Endothelial cell of umbilical vein (primary cell): ENCODE results near the gene DEPDC5.

ENCODE experiments used
- EZH2 ChIP-seq: IDR thresholded peaks from 2 replicates; pipeline ENCODE4 v1.6.1; 2012; ENCODE audit warnings: borderline replicate concordance, low read depth, mild to moderate bottlenecking, moderate library complexity, low read length, inconsistent platforms; ENCODE audit not compliant: severe bottlenecking
- FOS ChIP-seq: IDR thresholded peaks from 2 replicates; pipeline ENCODE4 v1.6.1; 2011; ENCODE audit warnings: mild to moderate bottlenecking, low read length, moderate library complexity, borderline replicate concordance; ENCODE audit not compliant: insufficient read depth
- GATA2 ChIP-seq: IDR thresholded peaks from 2 replicates; pipeline ENCODE4 v1.7.0; 2011; ENCODE audit warnings: low read depth, mild to moderate bottlenecking, moderate library complexity, mixed read lengths, low read length; ENCODE audit not compliant: insufficient read length, insufficient read depth
- JUN ChIP-seq: IDR thresholded peaks from 2 replicates; pipeline ENCODE4 v1.6.1; 2011; ENCODE audit warnings: borderline replicate concordance, low read depth; ENCODE audit not compliant: insufficient read length, insufficient read depth
- MAX ChIP-seq: IDR thresholded peaks from 2 replicates; pipeline ENCODE4 v1.6.1; 2011; ENCODE audit not compliant: insufficient read depth, insufficient read length
- MYC ChIP-seq: IDR thresholded peaks from one replicate; pipeline ENCODE4 v1.6.1; 2011; ENCODE audit warnings: mild to moderate bottlenecking, low read depth, low read length
- POLR2A ChIP-seq: IDR thresholded peaks from 2 replicates; pipeline ENCODE4 v1.6.1; 2012; ENCODE audit warnings: low read depth, mild to moderate bottlenecking, control low read depth, low read length
- POLR2AphosphoS5 ChIP-seq: IDR thresholded peaks from 2 replicates; pipeline ENCODE4 v1.6.1; 2012; ENCODE audit warnings: low read depth, mild to moderate bottlenecking, control low read depth, low read length, moderate library complexity; ENCODE audit not compliant: insufficient read depth
- TF ChIP-seq, protein P1 (sequence below), 2 donors: IDR thresholded peaks; 1 replicate in 1 of 2; 2 replicates in 1 of 2; pipeline ENCODE4 v1.5.1; 2011; ENCODE audit warnings: low read length in 2 of 2, mild to moderate bottlenecking in 2 of 2, moderate library complexity in 2 of 2, control low read depth in 1 of 2, inconsistent platforms in 1 of 2, low read depth in 1 of 2; ENCODE audit not compliant: insufficient read depth in 1 of 2; ENCODE audit errors: extremely low read depth in 1 of 2

DNA sequence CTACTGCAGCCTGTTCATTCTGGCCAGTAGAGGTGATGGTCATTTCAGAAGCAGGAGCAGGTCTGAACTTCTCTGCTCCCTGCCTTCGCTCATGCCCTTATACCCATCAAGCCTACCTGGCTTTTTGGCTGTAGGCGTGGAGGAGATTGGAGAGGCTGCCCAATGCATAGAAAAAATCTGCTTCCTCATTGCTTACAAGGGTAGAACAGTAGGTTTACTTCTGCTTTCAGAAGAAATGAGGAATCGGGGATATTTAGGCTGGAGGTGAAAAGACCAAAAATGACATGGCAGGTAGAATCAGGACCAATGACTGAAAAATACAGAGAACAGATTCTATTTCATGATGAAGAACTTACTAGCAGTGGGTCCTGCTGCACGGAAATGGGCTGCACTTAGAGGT, 117.7 kb downstream of the DEPDC5 start:
- TF ChIP-seq POLR2AphosphoS5 (no peak), EZH2 (no peak), MYC (no peak), POLR2A (no peak), MAX (no peak), GATA2 (no peak), FOS (no peak), JUN (no peak)
- TF ChIP-seq, protein P1, sequence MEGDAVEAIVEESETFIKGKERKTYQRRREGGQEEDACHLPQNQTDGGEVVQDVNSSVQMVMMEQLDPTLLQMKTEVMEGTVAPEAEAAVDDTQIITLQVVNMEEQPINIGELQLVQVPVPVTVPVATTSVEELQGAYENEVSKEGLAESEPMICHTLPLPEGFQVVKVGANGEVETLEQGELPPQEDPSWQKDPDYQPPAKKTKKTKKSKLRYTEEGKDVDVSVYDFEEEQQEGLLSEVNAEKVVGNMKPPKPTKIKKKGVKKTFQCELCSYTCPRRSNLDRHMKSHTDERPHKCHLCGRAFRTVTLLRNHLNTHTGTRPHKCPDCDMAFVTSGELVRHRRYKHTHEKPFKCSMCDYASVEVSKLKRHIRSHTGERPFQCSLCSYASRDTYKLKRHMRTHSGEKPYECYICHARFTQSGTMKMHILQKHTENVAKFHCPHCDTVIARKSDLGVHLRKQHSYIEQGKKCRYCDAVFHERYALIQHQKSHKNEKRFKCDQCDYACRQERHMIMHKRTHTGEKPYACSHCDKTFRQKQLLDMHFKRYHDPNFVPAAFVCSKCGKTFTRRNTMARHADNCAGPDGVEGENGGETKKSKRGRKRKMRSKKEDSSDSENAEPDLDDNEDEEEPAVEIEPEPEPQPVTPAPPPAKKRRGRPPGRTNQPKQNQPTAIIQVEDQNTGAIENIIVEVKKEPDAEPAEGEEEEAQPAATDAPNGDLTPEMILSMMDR (IDR thresholded peaks at IDR 0.05; ENCODE audit: extremely low read depth in 1 of 2, insufficient read depth in 1 of 2, low read depth in 1 of 2, low read length in 2 of 2) = no peak
